GM19023 (cell line): ENCODE results near the gene FXYD4.
"Not testable (repeated sequence)": the region's sequence is repeated elsewhere in the genome, so short reads cannot be mapped to it uniquely, and the experiment has no call there.

Source experiments
- ATAC-seq: cut with Tn5 transposase; IDR thresholded peaks from one replicate; pipeline ENCODE4 v1.9.1; 2021; ENCODE audit warnings: mild to moderate bottlenecking, moderate library complexity; ENCODE audit not compliant: unreplicated experiment

The FXYD4 gene

GRCh38 chr10:43371418-43371817, at the start of gene FXYD4:
Gene FXYD4, plus strand, starts transcription at chr10:43371636. Its CDS starts 2,111 bp downstream, at chr10:43373747.
- no peak for ATAC-seq

- no peak for ATAC-seq
Measured at GRCh38 chr10:43322331-43322730, 49.1 kb upstream of the FXYD4 start.

- peak; percentile 66 for ATAC-seq
Measured at GRCh38 chr10:43322769-43323168, 48.7 kb upstream of the FXYD4 start.

GRCh38 chr10:43323245-43323644, 48.2 kb upstream of the FXYD4 start:
- ATAC-seq, result no peak

GRCh38 chr10:43324876-43325275, 46.6 kb upstream of the FXYD4 start:
- no peak for ATAC-seq

- no peak for ATAC-seq
Measured at GRCh38 chr10:43327171-43327570, 44.3 kb upstream of the FXYD4 start.

GRCh38 chr10:43327986-43328385, 43.5 kb upstream of the FXYD4 start:
- ATAC-seq, result no peak

- not testable (repeated sequence) for ATAC-seq
Measured at GRCh38 chr10:43328810-43329209, 42.6 kb upstream of the FXYD4 start.

GRCh38 chr10:43329246-43329885, 42.1 kb upstream of the FXYD4 start:
- not testable (repeated sequence) for ATAC-seq

- ATAC-seq, result not testable (repeated sequence)
Measured at GRCh38 chr10:43330049-43330823, 41.2 kb upstream of the FXYD4 start.

- not testable (repeated sequence) for ATAC-seq
Measured at GRCh38 chr10:43330824-43331127, 40.7 kb upstream of the FXYD4 start.

GRCh38 chr10:43333653-43334052, 37.8 kb upstream of the FXYD4 start:
- ATAC-seq, result no peak

- no peak for ATAC-seq
Measured at GRCh38 chr10:43336061-43336460, 35.4 kb upstream of the FXYD4 start.

- no peak for ATAC-seq
Measured at GRCh38 chr10:43336641-43337318, 34.7 kb upstream of the FXYD4 start.

- ATAC-seq, result not testable (repeated sequence)
Measured at GRCh38 chr10:43337536-43337935, 33.9 kb upstream of the FXYD4 start.

GRCh38 chr10:43338117-43338516, 33.3 kb upstream of the FXYD4 start:
- ATAC-seq, result no peak

GRCh38 chr10:43339136-43339535, 32.3 kb upstream of the FXYD4 start:
- ATAC-seq, result no peak

GRCh38 chr10:43340101-43340500, 31.3 kb upstream of the FXYD4 start:
- no peak for ATAC-seq

GRCh38 chr10:43340619-43341018, 30.8 kb upstream of the FXYD4 start:
- ATAC-seq, result no peak

- ATAC-seq, result no peak
Measured at GRCh38 chr10:43341450-43341849, 30.0 kb upstream of the FXYD4 start.

GRCh38 chr10:43342279-43343125, 28.9 kb upstream of the FXYD4 start:
- ATAC-seq, result no peak
